Neutrophil (primary cell): ENCODE results near the gene GALR3.

Experiments
- H3K27ac ChIP-seq: fragments of 200-600 bp; sonication (generic); 2 replicates; pipeline ENCODE4 v1.5.1; 2016; ENCODE audit warnings: mild to moderate bottlenecking, moderate library complexity
- H3K27me3 ChIP-seq: fragments of 200-600 bp; sonication (generic); 2 replicates; pipeline ENCODE4 v1.6.0; 2016; ENCODE audit warnings: mild to moderate bottlenecking
- H3K36me3 ChIP-seq: fragments of 200-600 bp; sonication (generic); 2 replicates; pipeline ENCODE4 v1.5.1; 2017
- H3K4me1 ChIP-seq, 2 experiments: fragments of 200-600 bp in 1 of 2; sonication (generic) in 1 of 2; 1 replicate in 1 of 2; 2 replicates in 1 of 2; pipeline versions ENCODE4 v1.5.1 to v1.6.1; 2013 to 2016; ENCODE audit warnings: low read depth in 1 of 2, low read length in 1 of 2, mild to moderate bottlenecking in 1 of 2, moderate library complexity in 1 of 2; ENCODE audit not compliant: control insufficient read depth in 1 of 2, insufficient read depth in 1 of 2
- H3K4me3 ChIP-seq, 2 experiments: fragments of 200-600 bp in 1 of 2; sonication (generic) in 1 of 2; 1 replicate in 1 of 2; 2 replicates in 1 of 2; pipeline ENCODE4 v1.5.1; 2013 to 2016; ENCODE audit warnings: low read depth in 1 of 2, low read length in 1 of 2, mild to moderate bottlenecking in 1 of 2, moderate library complexity in 1 of 2
- H3K9me3 ChIP-seq: fragments of 200-600 bp; sonication (generic); 2 replicates; pipeline ENCODE4 v1.5.1; 2016
- TF ChIP-seq, protein P1 (sequence below): fragments of 200-600 bp; sonication (generic); IDR thresholded peaks from 2 replicates; pipeline ENCODE4 v1.5.1; 2016; ENCODE audit warnings: antibody characterized with exemption

The GALR3 gene

DNA sequence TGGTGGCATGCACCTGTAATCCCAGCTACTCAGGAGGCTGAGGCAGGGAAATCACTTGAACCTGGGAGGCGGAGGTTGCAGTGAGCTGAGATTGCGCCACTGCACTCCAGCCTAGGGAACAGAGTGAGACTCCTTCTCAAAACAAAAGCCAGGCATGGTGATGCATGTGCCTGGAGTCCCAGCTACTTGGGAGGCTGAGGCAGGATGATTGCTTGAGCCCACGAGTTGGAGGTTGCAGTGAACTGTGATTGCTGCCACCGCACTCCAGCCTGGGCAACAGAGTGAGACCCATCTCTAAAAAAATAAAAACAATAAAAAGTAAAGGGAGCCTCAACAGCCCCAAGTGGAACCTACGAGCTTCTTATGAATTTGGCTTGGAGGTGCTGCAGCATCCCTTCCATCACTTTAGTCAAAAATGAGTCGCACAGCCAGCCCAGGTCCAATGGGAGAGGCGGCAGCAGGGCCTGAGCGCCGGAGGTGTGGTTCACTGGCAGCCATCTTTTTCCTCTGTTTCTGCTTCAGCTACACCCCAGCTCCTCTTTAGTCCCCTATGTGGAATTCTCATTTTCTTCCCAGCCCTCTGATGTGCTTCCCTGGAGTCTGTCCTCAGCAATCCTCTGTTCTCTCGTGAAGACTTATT lies 44.7 kb upstream of the GALR3 start:
- Histone ChIP-seq H3K27ac (no peak overlapping the region), H3K9me3 (no peaks in the 10 kb centered on the region), H3K27me3 (no peaks in the 10 kb centered on the region), H3K36me3 (peaks cover 28% of the 10 kb centered on the region), H3K4me3 (no peak overlapping the region), H3K4me1 (no peaks in the 10 kb centered on the region)
- TF ChIP-seq, protein P1, sequence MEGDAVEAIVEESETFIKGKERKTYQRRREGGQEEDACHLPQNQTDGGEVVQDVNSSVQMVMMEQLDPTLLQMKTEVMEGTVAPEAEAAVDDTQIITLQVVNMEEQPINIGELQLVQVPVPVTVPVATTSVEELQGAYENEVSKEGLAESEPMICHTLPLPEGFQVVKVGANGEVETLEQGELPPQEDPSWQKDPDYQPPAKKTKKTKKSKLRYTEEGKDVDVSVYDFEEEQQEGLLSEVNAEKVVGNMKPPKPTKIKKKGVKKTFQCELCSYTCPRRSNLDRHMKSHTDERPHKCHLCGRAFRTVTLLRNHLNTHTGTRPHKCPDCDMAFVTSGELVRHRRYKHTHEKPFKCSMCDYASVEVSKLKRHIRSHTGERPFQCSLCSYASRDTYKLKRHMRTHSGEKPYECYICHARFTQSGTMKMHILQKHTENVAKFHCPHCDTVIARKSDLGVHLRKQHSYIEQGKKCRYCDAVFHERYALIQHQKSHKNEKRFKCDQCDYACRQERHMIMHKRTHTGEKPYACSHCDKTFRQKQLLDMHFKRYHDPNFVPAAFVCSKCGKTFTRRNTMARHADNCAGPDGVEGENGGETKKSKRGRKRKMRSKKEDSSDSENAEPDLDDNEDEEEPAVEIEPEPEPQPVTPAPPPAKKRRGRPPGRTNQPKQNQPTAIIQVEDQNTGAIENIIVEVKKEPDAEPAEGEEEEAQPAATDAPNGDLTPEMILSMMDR, result no peak

- H3K36me3 ChIP-seq, result peaks cover under 1% of the 10 kb centered on the region
- TF ChIP-seq, protein P1, result no peak
- no peak overlapping the region for H3K4me3 ChIP-seq
- no peaks in the 10 kb centered on the region for H3K9me3 ChIP-seq
- no peaks in the 10 kb centered on the region for H3K27me3 ChIP-seq
- no peaks in the 10 kb centered on the region for H3K4me1 ChIP-seq
- H3K27ac ChIP-seq, result no peak overlapping the region
Measured at GRCh38 chr22:37781434-37782059, 41.6 kb upstream of the GALR3 start.

GRCh38 chr22:37782340-37783168 lies 40.6 kb upstream of the GALR3 start:
- no peaks in the 10 kb centered on the region for H3K27me3 ChIP-seq
- TF ChIP-seq, protein P1, result no peak
- no peaks in the 10 kb centered on the region for H3K36me3 ChIP-seq
- no peak overlapping the region for H3K4me3 ChIP-seq
- no peaks in the 10 kb centered on the region for H3K4me1 ChIP-seq
- no peaks in the 10 kb centered on the region for H3K9me3 ChIP-seq
- no peak overlapping the region for H3K27ac ChIP-seq

DNA sequence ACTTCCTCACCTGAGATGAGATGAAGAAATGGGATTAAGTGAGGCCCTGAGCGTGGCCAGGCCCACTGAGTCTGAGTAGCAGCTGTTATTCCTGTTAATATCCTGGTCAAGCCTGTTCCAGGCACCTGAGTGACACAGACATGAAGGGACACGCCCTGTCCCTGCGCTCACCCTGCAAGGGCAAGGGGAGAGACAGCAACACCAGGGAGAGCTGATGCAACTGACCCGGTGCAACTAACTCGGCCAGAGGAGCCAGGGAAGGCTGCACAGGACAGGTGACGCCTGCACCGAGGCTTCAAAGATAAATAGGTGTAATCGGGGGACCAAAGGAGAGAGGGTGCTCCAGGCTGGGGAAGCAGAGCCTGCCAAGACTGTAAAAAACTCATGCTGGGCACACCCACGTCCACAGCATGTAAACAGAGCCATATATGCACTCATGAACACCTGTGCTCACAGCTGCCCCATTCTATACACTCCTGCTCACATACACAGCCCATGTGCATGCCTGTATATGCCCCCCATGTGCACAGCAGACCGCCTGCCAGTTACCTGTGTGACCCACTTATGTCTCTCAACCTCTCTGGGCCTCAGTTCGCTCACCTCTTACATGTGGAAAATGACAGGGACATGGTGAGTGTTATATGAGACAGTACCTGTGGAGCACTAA lies 38.2 kb upstream of the GALR3 start:
- TF ChIP-seq, protein P1, result no peak
- Histone ChIP-seq H3K36me3 (no peaks in the 10 kb centered on the region), H3K4me3 (no peak overlapping the region), H3K27ac (no peak overlapping the region), H3K4me1 (no peaks in the 10 kb centered on the region), H3K27me3 (no peaks in the 10 kb centered on the region), H3K9me3 (no peaks in the 10 kb centered on the region)

GRCh38 chr22:37790234-37790633 lies 32.9 kb upstream of the GALR3 start:
- Histone ChIP-seq H3K9me3 (no peaks in the 10 kb centered on the region), H3K27me3 (no peaks in the 10 kb centered on the region), H3K27ac (no peak overlapping the region), H3K36me3 (no peaks in the 10 kb centered on the region), H3K4me1 (no peaks in the 10 kb centered on the region), H3K4me3 (no peak overlapping the region)
- TF ChIP-seq, protein P1, result no peak
